ENCODE data around the gene MCC. TPM values are rescaled to one million over a fixed set of nuclear protein-coding genes. Genes with fewer than 3 reads are reported as not detected.

The MCC gene
- total RNA-seq, 1 donor from 2014 or later, result 26.9 TPM

- H3K27ac Mint-ChIP-seq (ENCODE audit: unreplicated experiment), result peak overlapping the region; percentile 97
- Histone ChIP-seq H4K20me1 (ENCODE audit: insufficient read depth, low read length) (no peaks in the 10 kb centered on the region), H2AFZ (ENCODE audit: low read depth, low read length) (no peak overlapping the region), H3K4me1 (ENCODE audit: insufficient read depth, low read length) (peaks cover 48% of the 10 kb centered on the region), H3K4me3 (ENCODE audit: insufficient read depth, low read depth, low read length) (no peak overlapping the region), H3K79me2 (ENCODE audit: insufficient read depth, low read length) (no peaks in the 10 kb centered on the region), H3K27ac (ENCODE audit: low read depth, low read length) (peak overlapping the region; percentile 74), H3K9me3 (ENCODE audit: insufficient read depth, low read depth, low read length) (no peaks in the 10 kb centered on the region), H3K36me3 (ENCODE audit: insufficient read depth, low read length) (no peaks in the 10 kb centered on the region), H3K27me3 (ENCODE audit: insufficient read depth, low read length) (no peaks in the 10 kb centered on the region), H3K4me2 (ENCODE audit: low read length) (peak overlapping the region; percentile 75), H3K9ac (ENCODE audit: low read length) (peak overlapping the region; percentile 65)
- H3K27me3 Mint-ChIP-seq (ENCODE audit: low read depth, unreplicated experiment), result no peaks in the 10 kb centered on the region
- peaks cover 37% of the 10 kb centered on the region for H3K36me3 Mint-ChIP-seq (ENCODE audit: low read depth, unreplicated experiment)
- H3K4me1 Mint-ChIP-seq (ENCODE audit: low read depth, unreplicated experiment), result peaks cover 46% of the 10 kb centered on the region
- TF ChIP-seq EZH2 (IDR thresholded peaks at IDR 0.05; ENCODE audit: insufficient read depth, low read length), result no peak
- TF ChIP-seq CTCF (IDR thresholded peaks at IDR 0.05; ENCODE audit: insufficient read depth, low read depth, low read length), result no peak
- H3K4me3 Mint-ChIP-seq (ENCODE audit: unreplicated experiment), result no peak overlapping the region
- DNase-seq (ENCODE audit: low read depth), result no peak
- no peak for FAIRE-seq
- H3K9me3 Mint-ChIP-seq (ENCODE audit: unreplicated experiment), result no peaks in the 10 kb centered on the region
Measured at GRCh38 chr5:113062869-113063508, 425.3 kb downstream of the MCC start.

- Mint-ChIP-seq H3K27ac (ENCODE audit: unreplicated experiment) (peak overlapping the region; percentile 97), H3K36me3 (ENCODE audit: low read depth, unreplicated experiment) (peaks cover 31% of the 10 kb centered on the region), H3K27me3 (ENCODE audit: low read depth, unreplicated experiment) (no peaks in the 10 kb centered on the region), H3K4me1 (ENCODE audit: low read depth, unreplicated experiment) (peaks cover 52% of the 10 kb centered on the region), H3K4me3 (ENCODE audit: unreplicated experiment) (peak overlapping the region; percentile 63), H3K9me3 (ENCODE audit: unreplicated experiment) (no peaks in the 10 kb centered on the region)
- peak; percentile 88 for DNase-seq (ENCODE audit: low read depth)
- Histone ChIP-seq H3K79me2 (ENCODE audit: insufficient read depth, low read length) (no peaks in the 10 kb centered on the region), H3K4me2 (ENCODE audit: low read length) (peak overlapping the region; percentile 75), H3K36me3 (ENCODE audit: insufficient read depth, low read length) (no peaks in the 10 kb centered on the region), H3K4me1 (ENCODE audit: insufficient read depth, low read length) (peaks cover 48% of the 10 kb centered on the region), H4K20me1 (ENCODE audit: insufficient read depth, low read length) (no peaks in the 10 kb centered on the region), H3K9me3 (ENCODE audit: insufficient read depth, low read depth, low read length) (no peaks in the 10 kb centered on the region), H3K27me3 (ENCODE audit: insufficient read depth, low read length) (no peaks in the 10 kb centered on the region), H3K9ac (ENCODE audit: low read length) (peak overlapping the region; percentile 65), H3K27ac (ENCODE audit: low read depth, low read length) (peak overlapping the region; percentile 74), H3K4me3 (ENCODE audit: insufficient read depth, low read depth, low read length) (peak overlapping the region; percentile 21), H2AFZ (ENCODE audit: low read depth, low read length) (no peak overlapping the region)
- FAIRE-seq, result peak; percentile 95
- no peak for TF ChIP-seq CTCF (IDR thresholded peaks at IDR 0.05; ENCODE audit: insufficient read depth, low read depth, low read length)
- no peak for TF ChIP-seq EZH2 (IDR thresholded peaks at IDR 0.05; ENCODE audit: insufficient read depth, low read length)
Measured at GRCh38 chr5:113061846-113062780, 426.1 kb downstream of the MCC start.
